Amygdala (tissue), 56 donors: Measurements from ENCODE around the gene SGMS1.
"Not testable (repeated sequence)": the region's sequence is repeated elsewhere in the genome, so short reads cannot be mapped to it uniquely, and the experiment has no call there.

Source experiments
- DNase-seq, 56 donors: peaks; one replicate each; lab custom pipeline; 2025; lab: John Stamatoyannopoulos, UW

SGMS1 gene

GRCh38 chr10:50623663-50624412 is at the start of gene SGMS1:
SGMS1 (minus strand) TSS chr10:50623956; CDS start chr10:50344114, 279,842 bp downstream.
- peak; percentile 20 to 91 (median 74) for DNase-seq

GRCh38 chr10:50672152-50672551 is 48.4 kb upstream of the SGMS1 start:
- not testable (repeated sequence) for DNase-seq

- not testable (repeated sequence) for DNase-seq
Measured at GRCh38 chr10:50671645-50672044, 47.9 kb upstream of the SGMS1 start.

GRCh38 chr10:50669957-50670356 is 46.2 kb upstream of the SGMS1 start:
- DNase-seq = not testable (repeated sequence)

- not testable (repeated sequence) for DNase-seq
Measured at GRCh38 chr10:50667353-50667752, 43.6 kb upstream of the SGMS1 start.

GRCh38 chr10:50662420-50662819 is 38.7 kb upstream of the SGMS1 start:
- DNase-seq = not testable (repeated sequence)

GRCh38 chr10:50661563-50661962 is 37.8 kb upstream of the SGMS1 start:
- DNase-seq = not testable (repeated sequence)

- peak in 2 of 56 donors; percentile 20 to 37 for DNase-seq
Measured at GRCh38 chr10:50659865-50660730, 36.3 kb upstream of the SGMS1 start.

- not testable (repeated sequence) for DNase-seq
Measured at GRCh38 chr10:50659016-50659864, 35.5 kb upstream of the SGMS1 start.

- DNase-seq = no peak
Measured at GRCh38 chr10:50658165-50658564, 34.4 kb upstream of the SGMS1 start.

- no peak for DNase-seq
Measured at GRCh38 chr10:50653758-50654157, 30.0 kb upstream of the SGMS1 start.

GRCh38 chr10:50653142-50653541 is 29.4 kb upstream of the SGMS1 start:
- peak in 9 of 56 donors; percentile 3 to 50 (median 9) for DNase-seq

- DNase-seq = no peak
Measured at GRCh38 chr10:50651808-50652207, 28.1 kb upstream of the SGMS1 start.

GRCh38 chr10:50650481-50650880 is 26.7 kb upstream of the SGMS1 start:
- DNase-seq = no peak

- DNase-seq = no peak
Measured at GRCh38 chr10:50648935-50649227, 25.1 kb upstream of the SGMS1 start.

- no peak for DNase-seq
Measured at GRCh38 chr10:50648089-50648934, 24.6 kb upstream of the SGMS1 start.

GRCh38 chr10:50647350-50647749 is 23.6 kb upstream of the SGMS1 start:
- DNase-seq = not testable (repeated sequence)

GRCh38 chr10:50645236-50645635 is 21.5 kb upstream of the SGMS1 start:
- no peak for DNase-seq

GRCh38 chr10:50641626-50642025 is 17.9 kb upstream of the SGMS1 start:
- no peak for DNase-seq

- no peak for DNase-seq
Measured at GRCh38 chr10:50640238-50640637, 16.5 kb upstream of the SGMS1 start.
